Neutrophil (primary cell): Measurements from ENCODE around the gene TADA2B.

Source experiments
- H3K27ac ChIP-seq: fragments of 200-600 bp; sonication (generic); 2 replicates; pipeline ENCODE4 v1.5.1; 2016; ENCODE audit warnings: mild to moderate bottlenecking, moderate library complexity
- H3K27me3 ChIP-seq: fragments of 200-600 bp; sonication (generic); 2 replicates; pipeline ENCODE4 v1.6.0; 2016; ENCODE audit warnings: mild to moderate bottlenecking
- H3K36me3 ChIP-seq: fragments of 200-600 bp; sonication (generic); 2 replicates; pipeline ENCODE4 v1.5.1; 2017
- H3K4me1 ChIP-seq, 2 experiments: fragments of 200-600 bp in 1 of 2; sonication (generic) in 1 of 2; 1 replicate in 1 of 2; 2 replicates in 1 of 2; pipeline versions ENCODE4 v1.5.1 to v1.6.1; 2013 to 2016; ENCODE audit warnings: low read depth in 1 of 2, low read length in 1 of 2, mild to moderate bottlenecking in 1 of 2, moderate library complexity in 1 of 2; ENCODE audit not compliant: control insufficient read depth in 1 of 2, insufficient read depth in 1 of 2
- H3K4me3 ChIP-seq, 2 experiments: fragments of 200-600 bp in 1 of 2; sonication (generic) in 1 of 2; 1 replicate in 1 of 2; 2 replicates in 1 of 2; pipeline ENCODE4 v1.5.1; 2013 to 2016; ENCODE audit warnings: low read depth in 1 of 2, low read length in 1 of 2, mild to moderate bottlenecking in 1 of 2, moderate library complexity in 1 of 2
- H3K9me3 ChIP-seq: fragments of 200-600 bp; sonication (generic); 2 replicates; pipeline ENCODE4 v1.5.1; 2016
- CTCF ChIP-seq: fragments of 200-600 bp; sonication (generic); IDR thresholded peaks from 2 replicates; pipeline ENCODE4 v1.5.1; 2016; ENCODE audit warnings: antibody characterized with exemption

The TADA2B gene

DNA sequence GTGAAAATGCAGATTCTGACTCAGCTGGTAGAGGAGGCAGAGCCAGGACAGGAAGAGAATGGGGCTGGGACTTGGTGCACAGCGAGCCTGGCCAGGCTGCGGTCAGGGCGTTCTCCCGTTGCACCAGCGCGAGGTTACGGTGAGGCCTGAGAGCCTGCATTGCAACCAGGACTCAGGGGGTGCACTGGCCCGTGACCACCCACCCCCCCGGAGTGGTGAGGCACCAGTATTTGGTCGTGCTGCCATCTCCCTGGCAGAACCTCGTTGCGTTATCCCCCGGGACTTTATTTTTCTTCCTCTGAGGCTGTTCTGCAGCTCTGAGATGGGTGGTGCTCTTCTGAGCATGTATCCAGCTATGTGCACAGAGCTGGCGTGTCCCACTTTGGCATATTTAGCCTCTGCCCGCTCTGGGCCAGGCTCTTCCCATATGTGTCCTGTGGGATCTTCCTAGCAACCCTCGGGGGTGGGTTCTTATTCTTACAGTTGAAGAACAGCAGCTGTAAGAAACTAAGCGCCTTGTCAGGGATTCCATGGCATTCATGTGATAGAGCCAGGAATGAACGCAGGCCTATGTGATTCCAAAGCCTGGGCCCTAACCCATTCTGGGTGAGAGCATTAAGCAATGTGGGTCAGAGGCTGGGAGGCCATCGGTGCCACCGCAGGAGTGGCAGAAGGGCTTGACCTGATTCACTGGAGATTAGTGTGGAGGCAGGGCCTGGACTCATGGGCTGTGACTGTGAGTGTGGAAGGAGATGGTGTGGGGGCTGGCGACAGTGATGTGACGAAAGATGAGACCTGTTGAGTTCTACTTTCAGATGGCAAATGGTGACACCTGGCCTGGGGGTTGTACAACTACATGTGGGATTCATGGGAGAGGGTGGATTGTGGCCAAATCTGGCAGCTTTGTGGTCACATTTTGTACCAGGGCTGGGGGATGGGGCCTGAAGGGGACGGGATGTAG lies 3.1 kb downstream of the TADA2B start:
- no peaks in the 10 kb centered on the region for H3K9me3 ChIP-seq
- H3K4me1 ChIP-seq: peaks cover 44 to 53% of the 10 kb centered on the region in 2 experiments
- H3K27me3 ChIP-seq: no peaks in the 10 kb centered on the region
- no peak overlapping the region for H3K4me3 ChIP-seq
- peaks cover 25% of the 10 kb centered on the region for H3K36me3 ChIP-seq
- no peak for TF ChIP-seq CTCF
- peak overlapping the region; percentile 47 for H3K27ac ChIP-seq

DNA sequence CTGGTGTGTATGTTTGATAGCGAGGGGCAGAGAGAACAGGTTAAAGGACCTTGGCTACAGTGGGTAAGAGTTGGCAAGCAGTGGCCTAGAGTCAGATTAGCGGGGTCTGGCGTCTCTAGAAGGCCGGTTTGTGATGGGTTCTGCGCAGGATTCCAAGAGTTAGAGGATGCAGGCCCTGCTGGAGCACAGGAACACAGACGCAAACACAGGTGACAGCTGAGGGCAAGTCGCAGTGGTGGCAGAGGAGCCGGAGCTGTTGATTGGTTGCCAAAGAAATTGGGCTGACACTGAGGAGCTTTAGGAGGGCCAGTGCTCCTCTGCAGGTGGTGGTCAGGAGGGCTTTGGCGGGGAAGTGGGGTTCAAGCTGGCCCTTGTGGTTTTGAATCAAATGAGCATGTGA lies 3.8 kb downstream of the TADA2B start:
- H3K9me3 ChIP-seq: no peaks in the 10 kb centered on the region
- no peaks in the 10 kb centered on the region for H3K27me3 ChIP-seq
- no peak overlapping the region for H3K4me3 ChIP-seq
- no peak for TF ChIP-seq CTCF
- H3K27ac ChIP-seq: peak overlapping the region; percentile 47
- peaks cover 39 to 49% of the 10 kb centered on the region in 2 experiments for H3K4me1 ChIP-seq
- peaks cover 28% of the 10 kb centered on the region for H3K36me3 ChIP-seq

DNA sequence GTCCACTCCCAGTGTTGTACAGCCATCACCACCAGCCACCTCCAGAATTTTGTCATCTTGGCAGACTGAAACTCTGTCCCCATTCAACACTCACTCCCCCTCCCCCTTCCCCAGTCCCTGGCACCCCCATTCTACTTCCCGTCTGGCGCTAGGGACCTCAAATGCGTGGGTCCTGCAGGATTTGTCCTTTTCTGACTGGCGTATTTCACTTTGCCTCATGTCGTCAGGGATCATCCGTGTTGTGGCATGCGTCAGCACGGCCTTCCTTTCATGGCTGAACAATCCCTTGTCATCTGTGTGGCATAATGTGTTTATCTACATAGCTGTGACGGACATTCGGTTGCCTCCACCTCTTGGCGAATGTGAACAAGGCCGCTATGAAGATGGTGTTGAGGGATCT lies 5.5 kb downstream of the TADA2B start:
- H3K27ac ChIP-seq: no peak overlapping the region
- no peak for TF ChIP-seq CTCF
- H3K36me3 ChIP-seq: peaks cover 30% of the 10 kb centered on the region
- H3K4me1 ChIP-seq: peaks cover 48 to 58% of the 10 kb centered on the region in 2 experiments
- no peak overlapping the region for H3K4me3 ChIP-seq
- H3K9me3 ChIP-seq: no peaks in the 10 kb centered on the region
- no peaks in the 10 kb centered on the region for H3K27me3 ChIP-seq

GRCh38 chr4:7049295-7049694 lies 6.1 kb downstream of the TADA2B start:
- H3K36me3 ChIP-seq: peaks cover 35% of the 10 kb centered on the region
- H3K27me3 ChIP-seq: no peaks in the 10 kb centered on the region
- H3K27ac ChIP-seq: no peak overlapping the region
- no peaks in the 10 kb centered on the region for H3K9me3 ChIP-seq
- peaks cover 50 to 61% of the 10 kb centered on the region in 2 experiments for H3K4me1 ChIP-seq
- no peak for TF ChIP-seq CTCF
- H3K4me3 ChIP-seq: no peak overlapping the region

DNA sequence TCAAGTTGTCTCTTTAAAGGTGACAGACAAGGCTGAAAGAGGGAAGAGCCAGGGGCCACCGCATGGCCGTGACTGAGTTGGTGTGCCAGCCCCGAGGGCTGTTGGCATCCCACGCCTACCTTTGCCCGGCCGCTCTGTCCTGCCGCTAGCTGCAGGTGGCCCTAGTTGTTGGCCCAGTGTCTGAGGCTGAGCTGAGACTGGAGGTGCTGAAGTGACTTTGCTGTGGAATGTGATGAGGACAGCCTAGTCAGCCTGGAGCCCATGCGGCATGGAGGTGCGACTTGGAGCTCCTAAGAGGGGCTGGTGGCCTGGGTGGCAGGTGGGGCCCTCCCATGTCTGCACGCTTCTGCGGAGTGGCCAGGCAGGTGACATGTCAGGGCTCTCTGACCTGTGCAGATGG lies 6.6 kb downstream of the TADA2B start:
- TF ChIP-seq CTCF: no peak
- Histone ChIP-seq H3K4me3 (no peak overlapping the region), H3K4me1 (peaks cover 50 to 61% of the 10 kb centered on the region in 2 experiments), H3K36me3 (peaks cover 39% of the 10 kb centered on the region), H3K9me3 (no peaks in the 10 kb centered on the region), H3K27ac (no peak overlapping the region), H3K27me3 (no peaks in the 10 kb centered on the region)
